GM19193 (cell line): ENCODE results near the gene SLIT1.

ENCODE experiments used
- POLR2A ChIP-seq: IDR thresholded peaks from 4 replicates; pipeline ENCODE4 v1.6.1; 2011; ENCODE audit not compliant: insufficient read depth, insufficient read length; ENCODE audit errors: extremely low read depth

Gene SLIT1

GRCh38 chr10:97182288-97182990 lies 3.3 kb downstream of the SLIT1 start:
- no peak for TF ChIP-seq POLR2A

GRCh38 chr10:97180986-97181385 lies 4.8 kb downstream of the SLIT1 start:
- no peak for TF ChIP-seq POLR2A

- no peak for TF ChIP-seq POLR2A
These were observed 5.4 kb downstream of the SLIT1 start for GRCh38 chr10:97180363-97180755.

- no peak for TF ChIP-seq POLR2A
These were observed 5.9 kb downstream of the SLIT1 start for GRCh38 chr10:97179731-97180362.

- TF ChIP-seq POLR2A = no peak
These were observed 6.4 kb downstream of the SLIT1 start for GRCh38 chr10:97179311-97179710.

- TF ChIP-seq POLR2A = no peak
These were observed 7.7 kb downstream of the SLIT1 start for GRCh38 chr10:97178074-97178473.

- no peak for TF ChIP-seq POLR2A
These were observed 9.5 kb downstream of the SLIT1 start for GRCh38 chr10:97176226-97176625.

GRCh38 chr10:97175586-97175985 lies 10.2 kb downstream of the SLIT1 start:
- no peak for TF ChIP-seq POLR2A

GRCh38 chr10:97174941-97175340 lies 10.8 kb downstream of the SLIT1 start:
- TF ChIP-seq POLR2A = no peak

- TF ChIP-seq POLR2A = no peak
These were observed 11.4 kb downstream of the SLIT1 start for GRCh38 chr10:97174276-97174775.

GRCh38 chr10:97173036-97173435 lies 12.7 kb downstream of the SLIT1 start:
- TF ChIP-seq POLR2A = no peak

GRCh38 chr10:97171001-97171400 lies 14.8 kb downstream of the SLIT1 start:
- TF ChIP-seq POLR2A = no peak

- no peak for TF ChIP-seq POLR2A
These were observed 15.7 kb downstream of the SLIT1 start for GRCh38 chr10:97169911-97170693.

GRCh38 chr10:97169063-97169462 lies 16.7 kb downstream of the SLIT1 start:
- no peak for TF ChIP-seq POLR2A

- TF ChIP-seq POLR2A = no peak
These were observed 17.1 kb downstream of the SLIT1 start for GRCh38 chr10:97168645-97169044.
